ENCODE measurements around the gene HNF1B.

Gene HNF1B

GRCh38 chr17:37759014-37759637 lies 14.3 kb upstream of the HNF1B start:
- no peak for DNase-seq

GRCh38 chr17:37756051-37756450 lies 11.2 kb upstream of the HNF1B start:
- no peak for DNase-seq

- DNase-seq = no peak
These were observed 10.6 kb upstream of the HNF1B start for GRCh38 chr17:37755455-37755854.

- no peak for DNase-seq
These were observed 9.5 kb upstream of the HNF1B start for GRCh38 chr17:37754363-37754762.

GRCh38 chr17:37752482-37752881 lies 7.6 kb upstream of the HNF1B start:
- DNase-seq = no peak

- no peak for DNase-seq
These were observed 6.1 kb upstream of the HNF1B start for GRCh38 chr17:37750768-37751475.

GRCh38 chr17:37750292-37750691 lies 5.4 kb upstream of the HNF1B start:
- DNase-seq = no peak

GRCh38 chr17:37747222-37747621 lies 2.4 kb upstream of the HNF1B start:
- DNase-seq = no peak

- no peak for DNase-seq
These were observed 1.8 kb upstream of the HNF1B start for GRCh38 chr17:37746617-37747016.

GRCh38 chr17:37745801-37746426 lies 1.1 kb upstream of the HNF1B start:
- DNase-seq = no peak

- no peak for DNase-seq
These were observed 279 bp downstream of the HNF1B start for GRCh38 chr17:37744633-37744927.

- peak in 1 of 2 experiments; percentile 11 for DNase-seq
These were observed 805 bp downstream of the HNF1B start for GRCh38 chr17:37743875-37744632.

- DNase-seq = no peak
These were observed 1.3 kb downstream of the HNF1B start for GRCh38 chr17:37743612-37743874.

- peak in 1 of 2 experiments; percentile 10 for DNase-seq
These were observed 1.9 kb downstream of the HNF1B start for GRCh38 chr17:37742762-37743611.

- peak in 1 of 2 experiments; percentile 3 for DNase-seq
These were observed 2.6 kb downstream of the HNF1B start for GRCh38 chr17:37742116-37742761.

- no peak for DNase-seq
These were observed 3.3 kb downstream of the HNF1B start for GRCh38 chr17:37741341-37742115.

GRCh38 chr17:37740915-37741314 lies 3.9 kb downstream of the HNF1B start:
- DNase-seq = no peak

GRCh38 chr17:37737971-37738370 lies 6.9 kb downstream of the HNF1B start:
- DNase-seq = no peak

- no peak for DNase-seq
These were observed 7.8 kb downstream of the HNF1B start for GRCh38 chr17:37737081-37737480.

GRCh38 chr17:37736428-37736827 lies 8.4 kb downstream of the HNF1B start:
- no peak for DNase-seq

GRCh38 chr17:37735165-37735564 lies 9.7 kb downstream of the HNF1B start:
- no peak for DNase-seq

- DNase-seq = no peak
These were observed 12.5 kb downstream of the HNF1B start for GRCh38 chr17:37732316-37732715.
